Loucy (cell line): ENCODE results near the gene ZNF341.

ENCODE experiments used
- EZH2phosphoT487 ChIP-seq: fragments of 200-600 bp; IDR thresholded peaks from 2 replicates; pipeline ENCODE4 v1.6.1; 2018; ENCODE audit warnings: antibody characterized with exemption, mild to moderate bottlenecking, moderate library complexity, borderline replicate concordance
- TF ChIP-seq, protein P1 (sequence below): fragments of 200-600 bp; sonication (generic); conservative IDR thresholded peaks from 2 replicates; pipeline ENCODE4 v1.5.1; 2014; ENCODE audit warnings: mild to moderate bottlenecking, antibody characterized with exemption, low read length

DNA sequence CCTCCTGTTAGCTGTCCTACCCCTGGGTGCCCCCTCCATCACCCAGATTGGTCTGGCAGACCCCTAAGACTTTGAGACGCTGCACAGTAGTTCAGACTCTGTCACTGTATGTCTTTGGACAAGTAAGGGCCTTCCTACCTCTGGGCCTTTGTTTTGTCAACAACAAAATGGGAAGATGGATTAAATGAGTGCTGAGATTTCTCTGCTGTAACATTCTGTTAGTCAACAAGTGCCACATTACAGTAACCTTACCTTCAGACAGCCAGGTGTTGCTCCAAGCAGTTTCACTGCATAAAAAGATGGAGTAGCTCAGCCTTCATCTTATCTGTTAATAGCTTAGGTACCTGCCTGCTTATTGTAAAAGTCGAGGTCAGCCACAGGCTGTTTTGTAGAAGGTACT, 95.3 kb downstream of the ZNF341 start:
- TF ChIP-seq, protein P1, sequence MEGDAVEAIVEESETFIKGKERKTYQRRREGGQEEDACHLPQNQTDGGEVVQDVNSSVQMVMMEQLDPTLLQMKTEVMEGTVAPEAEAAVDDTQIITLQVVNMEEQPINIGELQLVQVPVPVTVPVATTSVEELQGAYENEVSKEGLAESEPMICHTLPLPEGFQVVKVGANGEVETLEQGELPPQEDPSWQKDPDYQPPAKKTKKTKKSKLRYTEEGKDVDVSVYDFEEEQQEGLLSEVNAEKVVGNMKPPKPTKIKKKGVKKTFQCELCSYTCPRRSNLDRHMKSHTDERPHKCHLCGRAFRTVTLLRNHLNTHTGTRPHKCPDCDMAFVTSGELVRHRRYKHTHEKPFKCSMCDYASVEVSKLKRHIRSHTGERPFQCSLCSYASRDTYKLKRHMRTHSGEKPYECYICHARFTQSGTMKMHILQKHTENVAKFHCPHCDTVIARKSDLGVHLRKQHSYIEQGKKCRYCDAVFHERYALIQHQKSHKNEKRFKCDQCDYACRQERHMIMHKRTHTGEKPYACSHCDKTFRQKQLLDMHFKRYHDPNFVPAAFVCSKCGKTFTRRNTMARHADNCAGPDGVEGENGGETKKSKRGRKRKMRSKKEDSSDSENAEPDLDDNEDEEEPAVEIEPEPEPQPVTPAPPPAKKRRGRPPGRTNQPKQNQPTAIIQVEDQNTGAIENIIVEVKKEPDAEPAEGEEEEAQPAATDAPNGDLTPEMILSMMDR = no peak
- TF ChIP-seq EZH2phosphoT487 = no peak
